GM23248 (cell line): ENCODE results near the gene CACNB2.

Experiments used
- EZH2 ChIP-seq: fragments of 200-600 bp; sonication (generic); IDR thresholded peaks from 2 replicates; pipeline ENCODE4 v1.6.1; 2018; ENCODE audit warnings: antibody characterized with exemption, mild to moderate bottlenecking; ENCODE audit not compliant: insufficient read depth, poor library complexity, severe bottlenecking
- EZH2phosphoT487 ChIP-seq: fragments of 200-600 bp; sonication (generic); IDR thresholded peaks from 2 replicates; pipeline ENCODE4 v1.6.1; 2018; ENCODE audit warnings: antibody characterized with exemption, moderate library complexity, mild to moderate bottlenecking, low read depth; ENCODE audit not compliant: insufficient read depth

DNA sequence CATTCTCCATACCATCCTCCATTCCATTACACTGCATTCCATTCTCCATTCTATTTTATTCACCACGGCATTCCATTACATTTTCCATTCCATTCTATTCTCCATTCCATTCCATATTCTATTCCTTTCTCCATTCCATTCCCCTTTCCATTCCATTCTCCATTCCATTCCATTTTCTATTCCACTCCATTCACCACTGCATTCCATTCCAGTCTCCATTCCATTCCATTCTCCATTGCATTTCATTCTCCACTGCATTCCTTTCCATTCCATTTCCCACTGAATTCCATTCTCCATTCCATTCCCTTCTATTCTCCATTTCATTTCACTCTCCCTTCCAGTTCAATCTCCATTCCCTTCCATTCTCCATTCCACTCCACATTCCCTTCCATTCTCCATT lies 431.6 kb downstream of the CACNB2 start:
- TF ChIP-seq EZH2: no peak
- TF ChIP-seq EZH2phosphoT487: no peak
